HG03135 (cell line): Measurements from ENCODE around the gene WDR36.

Source experiments
- ATAC-seq: cut with Tn5 transposase; IDR thresholded peaks from one replicate; pipeline ENCODE4 v1.9.1; 2021; ENCODE audit warnings: mild to moderate bottlenecking, moderate library complexity; ENCODE audit not compliant: unreplicated experiment

The WDR36 gene

DNA sequence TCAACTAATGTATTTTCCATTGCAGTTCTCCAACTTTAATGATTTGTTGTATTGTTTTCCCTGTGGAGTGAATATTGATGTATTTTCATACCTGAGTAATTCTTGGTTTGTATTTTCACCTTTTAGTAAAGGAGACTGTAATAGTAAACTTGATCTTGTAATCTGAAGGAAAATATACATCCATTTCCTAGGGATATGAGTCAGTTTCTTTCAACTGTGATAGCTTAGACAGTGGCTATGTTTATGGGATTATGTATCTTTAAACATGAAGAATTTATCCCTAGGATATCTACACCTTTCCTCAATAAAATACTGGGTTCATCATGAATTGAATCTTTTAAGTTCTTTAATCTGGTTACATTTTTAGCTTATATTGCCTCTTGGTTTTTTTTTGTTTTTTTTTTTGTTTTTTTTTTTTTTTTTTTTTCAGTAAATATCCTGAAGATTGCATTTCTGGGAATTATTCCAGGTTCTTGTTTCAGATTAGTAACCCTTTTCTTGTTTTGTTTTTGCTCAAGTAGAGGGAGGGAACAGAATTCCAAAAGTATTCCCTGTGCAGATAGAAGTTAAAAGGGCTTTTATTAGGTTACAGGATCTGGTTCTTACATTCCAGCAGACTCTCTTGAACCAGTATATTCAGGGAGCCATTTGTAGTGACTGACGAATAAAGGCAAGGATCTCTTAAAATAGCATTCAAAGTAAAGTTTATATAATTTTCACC is 7.1 kb downstream of the WDR36 start:
- ATAC-seq: no peak

DNA sequence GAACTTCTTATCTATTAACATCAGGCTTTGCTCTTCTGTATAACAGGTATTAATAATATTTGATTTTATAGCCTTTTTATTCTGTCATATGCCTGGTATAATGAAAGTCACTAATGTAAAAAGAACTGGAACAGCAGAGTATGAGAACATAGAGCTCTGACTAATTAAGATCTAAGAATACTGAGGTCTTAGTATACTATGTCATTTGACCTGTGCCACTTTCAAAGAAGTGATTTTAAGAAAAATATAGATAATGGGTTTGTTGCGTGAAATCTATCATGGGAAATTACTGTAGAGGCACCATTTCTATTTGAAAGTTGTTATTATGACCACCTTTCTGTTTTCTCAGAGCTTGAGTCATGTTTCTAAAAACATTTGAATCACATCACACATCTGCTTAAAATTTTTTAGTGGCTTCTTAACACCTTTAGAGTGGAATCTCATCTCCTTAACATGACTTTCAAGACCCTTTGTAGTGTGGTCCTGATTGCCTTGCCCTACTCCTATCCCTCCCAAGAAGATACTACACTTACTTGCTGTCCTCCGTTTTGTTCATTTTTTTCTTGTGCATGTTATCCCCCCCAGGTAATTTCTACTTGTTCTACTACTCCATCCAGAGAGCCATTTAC is 14.3 kb downstream of the WDR36 start:
- no peak for ATAC-seq

GRCh38 chr5:111107371-111107770 is 15.2 kb downstream of the WDR36 start:
- no peak for ATAC-seq

- no peak for ATAC-seq
Measured at GRCh38 chr5:111111956-111112355, 19.8 kb downstream of the WDR36 start.

GRCh38 chr5:111113678-111114077 is 21.5 kb downstream of the WDR36 start:
- ATAC-seq: no peak

DNA sequence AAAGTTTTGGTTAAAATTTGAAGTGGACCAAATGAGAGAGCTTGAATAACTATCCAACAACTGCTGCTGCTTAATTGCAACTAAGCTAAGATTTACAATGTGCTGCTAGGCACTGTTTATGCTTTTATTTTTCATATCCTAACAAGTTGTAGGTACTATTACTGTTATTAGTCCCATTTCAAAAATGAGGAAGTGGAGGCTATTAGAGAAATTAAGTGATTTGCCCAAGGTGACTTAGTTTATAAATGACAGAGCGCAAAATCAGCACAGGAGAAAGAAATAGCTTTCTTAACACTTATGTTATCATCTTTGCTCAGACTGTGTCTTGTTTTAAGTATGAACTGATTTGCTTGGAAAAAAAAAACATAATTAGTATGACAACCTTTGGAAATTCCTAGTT is 23.1 kb downstream of the WDR36 start:
- ATAC-seq: no peak

DNA sequence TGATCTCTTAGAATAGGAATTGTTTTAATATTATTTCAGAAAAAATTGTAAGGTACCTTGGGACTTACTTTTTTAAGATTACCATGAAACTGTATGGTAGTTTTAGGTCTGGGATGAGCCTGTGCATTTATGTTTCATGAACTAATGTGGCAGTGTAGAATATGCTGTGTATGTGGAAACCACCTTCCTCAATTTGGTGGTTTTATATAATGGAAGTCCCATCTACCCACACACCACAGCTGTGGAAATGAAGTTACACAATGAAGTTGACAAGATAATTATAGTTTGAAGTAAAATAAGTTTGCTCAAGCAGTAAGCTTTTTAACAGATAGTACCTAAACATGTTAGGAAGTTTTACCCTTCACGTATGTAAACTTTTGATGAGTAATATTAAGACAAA is 24.4 kb downstream of the WDR36 start:
- no peak for ATAC-seq

- ATAC-seq: no peak
Measured at GRCh38 chr5:111117136-111117535, 25.0 kb downstream of the WDR36 start.

DNA sequence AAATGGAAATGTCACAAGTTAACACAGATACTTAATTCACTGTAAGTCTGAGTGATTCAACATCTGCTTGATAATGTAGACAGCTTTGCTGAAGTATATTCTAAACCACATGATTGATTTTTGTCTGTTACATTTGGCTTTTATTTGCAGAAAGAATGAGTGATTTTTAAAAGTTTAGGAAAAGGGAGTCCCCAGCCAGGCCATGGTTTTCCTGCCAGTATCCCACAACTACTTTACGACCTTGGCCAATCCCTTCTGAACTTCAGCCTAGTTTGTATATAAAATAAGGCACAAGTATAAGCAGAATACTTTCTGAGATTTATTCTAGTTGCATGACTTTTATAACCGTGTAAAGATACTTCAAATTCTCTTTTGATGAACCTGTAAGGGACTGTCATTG is 27.1 kb downstream of the WDR36 start:
- no peak for ATAC-seq

GRCh38 chr5:111119856-111120255 is 27.7 kb downstream of the WDR36 start:
- ATAC-seq: no peak

- no peak for ATAC-seq
Measured at GRCh38 chr5:111120911-111121310, 28.8 kb downstream of the WDR36 start.

DNA sequence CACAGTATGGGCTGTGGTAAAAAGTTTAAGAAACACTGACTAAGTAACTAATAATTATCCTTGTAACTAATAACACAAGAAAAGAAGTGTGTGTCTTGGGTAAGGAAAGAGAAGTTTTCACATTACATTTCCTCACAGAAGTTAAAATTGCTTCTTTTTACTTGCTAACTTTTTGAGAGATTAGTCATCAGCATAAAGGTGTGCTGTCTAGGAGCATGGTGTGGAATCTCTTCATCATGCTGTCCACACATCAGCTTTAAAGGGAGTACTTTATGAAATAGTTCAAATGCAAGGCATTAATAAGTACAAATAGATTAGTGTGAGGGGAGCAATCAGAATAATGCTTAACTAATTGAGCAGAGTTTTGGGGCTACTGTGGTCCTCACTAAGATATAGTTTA is 29.8 kb downstream of the WDR36 start:
- no peak for ATAC-seq

- no peak for ATAC-seq
Measured at GRCh38 chr5:111122398-111122797, 30.2 kb downstream of the WDR36 start.

DNA sequence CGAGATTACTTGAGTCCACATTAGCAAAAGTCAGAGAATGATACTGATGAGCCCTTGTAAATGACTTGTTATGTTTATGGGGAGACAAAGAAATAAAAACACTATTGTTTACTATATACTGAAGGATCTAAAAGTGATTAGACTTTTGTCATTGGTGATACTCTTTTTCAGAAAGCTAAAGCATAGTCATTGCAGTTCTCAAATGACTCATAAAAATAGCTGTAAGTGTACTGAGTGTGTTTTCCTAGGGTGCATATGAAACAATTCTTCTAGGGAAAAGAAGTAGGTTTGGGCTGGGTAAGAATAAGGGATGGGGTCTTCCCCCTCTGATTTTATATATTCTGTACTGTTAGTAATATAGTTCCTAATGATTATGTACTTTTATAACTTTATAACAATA is 32.6 kb downstream of the WDR36 start:
- ATAC-seq: no peak

DNA sequence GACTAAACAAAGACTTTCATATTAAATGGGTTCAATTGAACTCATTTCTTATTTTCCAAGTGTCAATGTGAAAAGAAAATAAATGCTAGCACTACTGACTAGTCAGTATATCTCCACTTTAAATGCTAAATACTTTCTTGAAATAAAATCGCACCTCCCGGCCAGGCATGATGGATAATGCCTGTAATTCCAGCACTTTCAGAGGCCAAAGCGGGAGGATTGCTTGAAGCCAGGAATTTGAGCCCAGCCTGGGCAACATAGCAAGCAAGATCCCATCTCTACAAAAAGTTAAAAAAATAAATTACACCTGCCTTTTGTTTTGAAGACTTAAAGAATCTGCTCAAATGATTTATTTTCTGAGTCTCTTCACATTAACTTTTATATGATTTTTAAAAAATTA is 34.7 kb downstream of the WDR36 start:
- ATAC-seq: no peak

DNA sequence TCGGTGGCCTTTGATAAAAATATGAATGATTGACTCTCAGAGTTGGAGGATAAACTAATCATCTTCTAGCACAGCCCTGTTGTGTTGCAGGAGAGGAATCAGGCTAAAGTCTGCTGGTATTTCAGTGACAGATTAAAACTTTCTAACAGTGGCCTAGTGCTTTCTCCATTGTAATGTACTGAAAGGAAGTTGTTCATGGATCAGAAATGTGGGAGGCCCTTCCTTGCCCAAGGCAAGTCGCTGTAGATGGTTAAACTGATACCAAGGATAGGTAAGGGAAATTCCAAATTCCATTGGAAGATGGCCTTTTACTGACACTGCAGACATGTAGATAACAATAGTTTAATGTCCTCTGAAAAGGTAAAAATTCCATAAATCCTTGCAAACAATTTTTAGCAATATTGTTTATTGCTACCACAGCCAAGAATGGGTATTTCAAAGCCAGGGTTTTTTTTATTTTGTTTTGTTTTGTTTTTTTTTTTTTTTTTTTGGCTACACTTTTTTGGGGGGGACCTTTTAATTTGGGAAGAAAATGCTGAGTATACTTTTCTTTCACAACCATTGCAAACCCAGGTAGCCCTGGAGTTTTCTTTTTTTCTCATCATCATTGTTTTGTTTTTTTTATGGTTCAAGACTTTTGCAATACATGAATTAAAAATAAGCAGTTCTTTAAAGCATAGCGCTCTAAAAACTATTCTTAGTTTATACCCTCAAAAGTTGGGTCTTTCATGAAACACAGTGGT is 35.5 kb downstream of the WDR36 start:
- ATAC-seq: no peak

DNA sequence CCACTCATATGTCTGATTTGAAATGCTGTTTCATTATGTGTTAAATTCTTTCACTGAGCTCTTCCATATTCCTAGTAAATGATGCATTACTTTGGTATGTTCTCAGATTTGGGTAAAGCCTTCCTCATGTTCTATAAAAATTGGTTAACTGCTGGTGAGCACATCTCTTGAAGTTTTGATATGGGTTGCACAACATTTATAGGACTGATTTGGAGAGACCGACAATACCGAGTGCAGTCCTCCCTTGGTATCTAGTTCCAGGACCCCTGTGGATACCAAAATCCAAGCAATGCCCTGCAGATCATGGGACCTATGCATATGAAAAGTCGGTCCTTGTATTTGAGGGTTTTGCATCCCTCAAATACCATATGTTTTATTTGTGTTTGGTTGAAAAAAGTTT is 37.8 kb downstream of the WDR36 start:
- ATAC-seq: no peak

GRCh38 chr5:111131356-111131755 is 39.2 kb downstream of the WDR36 start:
- no peak for ATAC-seq

DNA sequence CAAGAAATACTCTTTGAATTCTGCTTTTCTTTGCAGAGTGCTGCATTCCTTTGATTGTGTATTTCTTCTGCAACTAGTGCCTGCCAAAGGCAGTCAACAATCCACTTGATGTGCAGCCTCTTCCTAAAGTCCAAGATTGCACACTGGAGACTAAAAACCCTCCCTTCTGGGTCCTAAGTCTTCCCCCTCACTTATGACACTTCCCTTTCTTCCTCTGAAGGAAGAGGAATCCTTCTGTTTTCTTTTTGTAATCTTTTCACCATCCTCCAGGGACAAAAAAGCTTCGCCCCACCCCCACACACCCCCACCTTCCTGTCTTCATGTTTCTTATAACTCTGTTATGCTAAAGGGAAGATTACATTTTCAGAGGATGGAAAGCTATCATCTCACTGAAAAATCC is 39.9 kb downstream of the WDR36 start:
- ATAC-seq: no peak

- ATAC-seq: no peak
Measured at GRCh38 chr5:111132731-111133435, 40.7 kb downstream of the WDR36 start.

DNA sequence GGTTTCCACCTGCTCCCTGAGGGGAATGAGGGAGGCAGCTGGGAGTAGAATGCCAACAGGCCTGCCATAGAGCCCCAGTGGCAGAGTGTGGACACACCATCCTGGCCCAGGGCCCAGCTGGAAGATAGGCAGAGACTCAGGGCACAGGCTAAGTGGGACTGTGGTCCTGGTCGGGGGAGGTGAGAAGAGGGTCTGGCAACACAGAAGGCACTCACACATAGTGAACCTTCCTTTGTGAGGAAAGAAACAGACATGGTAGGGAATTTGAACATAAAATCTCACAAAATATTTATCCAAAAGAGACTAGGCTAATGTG is 41.2 kb downstream of the WDR36 start:
- ATAC-seq: no peak

DNA sequence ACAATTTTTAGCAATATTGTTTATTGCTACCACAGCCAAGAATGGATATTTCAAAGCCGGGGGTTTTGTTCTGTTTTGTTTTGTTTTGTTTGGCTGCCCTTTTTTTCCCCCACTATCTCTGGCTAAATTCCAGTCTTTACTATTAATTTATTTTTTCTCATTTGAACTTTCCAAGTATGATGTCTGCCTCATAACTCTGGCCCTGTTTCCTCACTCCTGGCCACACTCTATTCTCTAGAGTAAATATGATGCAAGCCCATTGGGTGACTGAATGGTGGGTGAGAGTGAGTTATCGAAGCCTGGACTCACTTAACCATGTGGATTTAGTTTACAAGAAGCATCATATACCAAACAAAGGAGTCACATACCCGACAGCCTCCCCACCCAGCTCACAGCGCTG is 41.9 kb downstream of the WDR36 start:
- ATAC-seq: no peak
